GM12892 (cell line): ENCODE data around the gene ITK.

Experiments
- POLR2AphosphoS5 ChIP-seq: IDR thresholded peaks from 2 replicates; pipeline ENCODE4 v1.6.1; 2011; ENCODE audit warnings: low read depth, low read length, control low read depth
- TAF1 ChIP-seq: IDR thresholded peaks from 2 replicates; pipeline ENCODE4 v1.6.1; 2011; ENCODE audit warnings: low read depth, mild to moderate bottlenecking, control low read depth, low read length, borderline replicate concordance

GRCh38 chr5:157168286-157168685 lies 12.4 kb upstream of the ITK start:
- TF ChIP-seq POLR2AphosphoS5 (no peak), TAF1 (no peak)
